HEK293 (cell line): Measurements from ENCODE around the gene WRAP73.

Experiments used
- CTCF ChIP-seq: fragments of 450-650 bp; formaldehyde crosslinking; IDR thresholded peaks from 2 replicates; pipeline ENCODE4 v1.5.1; 2016; ENCODE audit warnings: missing biosample characterization, missing genetic modification characterization
- TCF7L2 ChIP-seq: IDR thresholded peaks from 2 replicates; pipeline ENCODE4 v1.6.1; 2011; ENCODE audit warnings: low read depth, mild to moderate bottlenecking, inconsistent platforms, low read length, moderate library complexity, borderline replicate concordance
- YY1 ChIP-seq: fragments of 450-650 bp; formaldehyde crosslinking; IDR thresholded peaks from 2 replicates; pipeline ENCODE4 v1.5.1; 2018; ENCODE audit warnings: missing biosample characterization, missing genetic modification characterization
- ZNF16 ChIP-seq: fragments of 450-650 bp; formaldehyde crosslinking; IDR thresholded peaks from 2 replicates; pipeline ENCODE4 v1.5.1; 2016; ENCODE audit warnings: low read depth, missing biosample characterization, missing genetic modification characterization
- ZNF18 ChIP-seq: fragments of 450-650 bp; formaldehyde crosslinking; IDR thresholded peaks from 2 replicates; pipeline ENCODE4 v1.5.1; 2016; ENCODE audit warnings: missing biosample characterization, missing genetic modification characterization
- ZNF280D ChIP-seq: fragments of 450-650 bp; formaldehyde crosslinking; IDR thresholded peaks from 2 replicates; pipeline ENCODE4 v1.5.1; 2016; ENCODE audit warnings: missing biosample characterization, missing genetic modification characterization
- ZNF335 ChIP-seq: fragments of 450-650 bp; formaldehyde crosslinking; conservative IDR thresholded peaks from 2 replicates; pipeline ENCODE4 v1.5.1; 2016; ENCODE audit warnings: missing biosample characterization, missing genetic modification characterization
- ZNF544 ChIP-seq: fragments of 450-650 bp; formaldehyde crosslinking; IDR thresholded peaks from 2 replicates; pipeline ENCODE4 v1.5.0; 2017; ENCODE audit warnings: missing biosample characterization, missing genetic modification characterization
- ZNF747 ChIP-seq: fragments of 450-650 bp; formaldehyde crosslinking; IDR thresholded peaks from 2 replicates; pipeline ENCODE4 v1.5.1; 2016; ENCODE audit warnings: missing biosample characterization, missing genetic modification characterization
- ZSCAN16 ChIP-seq: fragments of 450-650 bp; formaldehyde crosslinking; IDR thresholded peaks from 2 replicates; pipeline ENCODE4 v1.5.1; 2016; ENCODE audit warnings: missing biosample characterization, missing genetic modification characterization
- TF ChIP-seq, protein P1 (sequence below): fragments of 450-650 bp; formaldehyde crosslinking; IDR thresholded peaks from 2 replicates; pipeline ENCODE4 v1.5.1; 2016; ENCODE audit warnings: missing biosample characterization, missing genetic modification characterization
- TF ChIP-seq, protein P2 (sequence below): fragments of 450-650 bp; formaldehyde crosslinking; IDR thresholded peaks from 2 replicates; pipeline ENCODE4 v1.5.1; 2017; ENCODE audit warnings: missing biosample characterization, missing genetic modification characterization

DNA sequence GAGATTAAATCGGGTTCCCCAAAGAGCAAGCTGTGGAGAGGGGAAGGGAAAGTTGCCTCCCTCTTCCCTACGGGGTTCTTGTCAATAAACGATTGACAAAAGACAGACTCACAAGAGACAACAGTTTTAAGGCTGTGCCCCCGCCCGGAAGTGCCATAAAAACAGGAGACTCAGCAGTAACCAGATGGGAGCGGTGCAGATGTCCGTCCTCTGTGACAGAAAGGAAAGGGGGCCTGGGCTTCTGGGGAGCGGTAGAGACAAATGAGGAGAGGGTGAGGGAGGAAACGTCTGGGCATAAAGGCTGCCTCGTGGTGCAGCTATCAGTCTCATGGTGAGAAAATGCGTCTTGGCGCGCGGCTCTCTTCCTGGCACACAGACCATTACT is 8.3 kb upstream of the WRAP73 start:
- no peak for TF ChIP-seq ZNF544
- TF ChIP-seq CTCF (tag by site-specific recombination) = no peak
- no peak for TF ChIP-seq TCF7L2
- TF ChIP-seq, protein P1, sequence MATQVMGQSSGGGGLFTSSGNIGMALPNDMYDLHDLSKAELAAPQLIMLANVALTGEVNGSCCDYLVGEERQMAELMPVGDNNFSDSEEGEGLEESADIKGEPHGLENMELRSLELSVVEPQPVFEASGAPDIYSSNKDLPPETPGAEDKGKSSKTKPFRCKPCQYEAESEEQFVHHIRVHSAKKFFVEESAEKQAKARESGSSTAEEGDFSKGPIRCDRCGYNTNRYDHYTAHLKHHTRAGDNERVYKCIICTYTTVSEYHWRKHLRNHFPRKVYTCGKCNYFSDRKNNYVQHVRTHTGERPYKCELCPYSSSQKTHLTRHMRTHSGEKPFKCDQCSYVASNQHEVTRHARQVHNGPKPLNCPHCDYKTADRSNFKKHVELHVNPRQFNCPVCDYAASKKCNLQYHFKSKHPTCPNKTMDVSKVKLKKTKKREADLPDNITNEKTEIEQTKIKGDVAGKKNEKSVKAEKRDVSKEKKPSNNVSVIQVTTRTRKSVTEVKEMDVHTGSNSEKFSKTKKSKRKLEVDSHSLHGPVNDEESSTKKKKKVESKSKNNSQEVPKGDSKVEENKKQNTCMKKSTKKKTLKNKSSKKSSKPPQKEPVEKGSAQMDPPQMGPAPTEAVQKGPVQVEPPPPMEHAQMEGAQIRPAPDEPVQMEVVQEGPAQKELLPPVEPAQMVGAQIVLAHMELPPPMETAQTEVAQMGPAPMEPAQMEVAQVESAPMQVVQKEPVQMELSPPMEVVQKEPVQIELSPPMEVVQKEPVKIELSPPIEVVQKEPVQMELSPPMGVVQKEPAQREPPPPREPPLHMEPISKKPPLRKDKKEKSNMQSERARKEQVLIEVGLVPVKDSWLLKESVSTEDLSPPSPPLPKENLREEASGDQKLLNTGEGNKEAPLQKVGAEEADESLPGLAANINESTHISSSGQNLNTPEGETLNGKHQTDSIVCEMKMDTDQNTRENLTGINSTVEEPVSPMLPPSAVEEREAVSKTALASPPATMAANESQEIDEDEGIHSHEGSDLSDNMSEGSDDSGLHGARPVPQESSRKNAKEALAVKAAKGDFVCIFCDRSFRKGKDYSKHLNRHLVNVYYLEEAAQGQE (tag by site-specific recombination) = no peak
- no peak for TF ChIP-seq ZNF16 (tag by site-specific recombination)
- no peak for TF ChIP-seq ZSCAN16 (tag by site-specific recombination)
- TF ChIP-seq YY1 (tag by site-specific recombination) = no peak
- no peak for TF ChIP-seq ZNF280D (tag by site-specific recombination)
- TF ChIP-seq ZNF18 (tag by site-specific recombination) = no peak
- TF ChIP-seq ZNF335 (tag by site-specific recombination) = no peak
- TF ChIP-seq ZNF747 (tag by site-specific recombination) = no peak
- TF ChIP-seq, protein P2, sequence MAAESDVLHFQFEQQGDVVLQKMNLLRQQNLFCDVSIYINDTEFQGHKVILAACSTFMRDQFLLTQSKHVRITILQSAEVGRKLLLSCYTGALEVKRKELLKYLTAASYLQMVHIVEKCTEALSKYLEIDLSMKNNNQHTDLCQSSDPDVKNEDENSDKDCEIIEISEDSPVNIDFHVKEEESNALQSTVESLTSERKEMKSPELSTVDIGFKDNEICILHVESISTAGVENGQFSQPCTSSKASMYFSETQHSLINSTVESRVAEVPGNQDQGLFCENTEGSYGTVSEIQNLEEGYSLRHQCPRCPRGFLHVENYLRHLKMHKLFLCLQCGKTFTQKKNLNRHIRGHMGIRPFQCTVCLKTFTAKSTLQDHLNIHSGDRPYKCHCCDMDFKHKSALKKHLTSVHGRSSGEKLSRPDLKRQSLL (tag by site-specific recombination) = no peak
